ES-I3 (cell line): ENCODE measurements around the gene TSHR.
A peak's percentile ranks its signal among the peaks of the same experiment; 100 is the strongest.
"Not testable (repeated sequence)": the region's sequence is repeated elsewhere in the genome, so short reads cannot be mapped to it uniquely, and the experiment has no call there.

Source experiments
- H3K36me3 ChIP-seq: 2 replicates; pipeline ENCODE4 v1.6.1; 2013; ENCODE audit warnings: mild to moderate bottlenecking, low read length, control low read depth, moderate library complexity; ENCODE audit not compliant: insufficient read depth
- H3K4me1 ChIP-seq: 2 replicates; pipeline ENCODE4 v1.6.1; 2013; ENCODE audit warnings: mild to moderate bottlenecking, control low read depth, low read length; ENCODE audit not compliant: insufficient read depth
- H3K9ac ChIP-seq: 2 replicates; pipeline ENCODE4 v1.6.1; 2013; ENCODE audit warnings: low read depth, mild to moderate bottlenecking, low read length, moderate library complexity
- H3K9me3 ChIP-seq: 2 replicates; pipeline ENCODE4 v1.6.1; 2013; ENCODE audit warnings: mild to moderate bottlenecking, low read length, moderate library complexity; ENCODE audit not compliant: control insufficient read depth, insufficient read depth

TSHR gene

DNA sequence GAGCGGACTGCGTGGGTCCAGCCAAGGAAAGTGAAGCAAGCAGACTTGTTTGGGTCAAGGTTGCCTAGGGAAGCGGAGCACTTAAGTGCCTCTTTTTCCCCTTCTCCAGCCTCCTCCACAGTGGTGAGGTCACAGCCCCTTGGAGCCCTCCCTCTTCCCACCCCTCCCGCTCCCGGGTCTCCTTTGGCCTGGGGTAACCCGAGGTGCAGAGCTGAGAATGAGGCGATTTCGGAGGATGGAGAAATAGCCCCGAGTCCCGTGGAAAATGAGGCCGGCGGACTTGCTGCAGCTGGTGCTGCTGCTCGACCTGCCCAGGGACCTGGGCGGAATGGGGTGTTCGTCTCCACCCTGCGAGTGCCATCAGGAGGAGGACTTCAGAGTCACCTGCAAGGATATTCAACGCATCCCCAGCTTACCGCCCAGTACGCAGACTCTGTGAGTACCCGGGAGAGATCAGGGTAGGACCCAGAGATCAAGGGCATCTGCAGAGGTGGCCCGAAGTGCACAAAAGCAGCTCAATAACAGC, at the start of gene TSHR:
Gene TSHR (plus strand): TSS at position 206 of the 526 bp plus-strand sequence. CDS start 60 bp downstream, at position 266.
- Histone ChIP-seq H3K36me3 (no peaks in the 10 kb centered on the region), H3K9me3 (no peaks in the 10 kb centered on the region), H3K4me1 (no peaks in the 10 kb centered on the region), H3K9ac (peak within 1 kb of the TSS; percentile 48)

GRCh38 chr14:80906336-80906735, 49.1 kb upstream of the TSHR start:
- peaks cover 2% of the 10 kb centered on the region; the same call in 1 of the 2 replicates for H3K36me3 ChIP-seq
- no peaks in the 10 kb centered on the region for H3K4me1 ChIP-seq
- H3K9ac ChIP-seq, result no peak overlapping the region
- no peaks in the 10 kb centered on the region for H3K9me3 ChIP-seq

- H3K4me1 ChIP-seq, result no peaks in the 10 kb centered on the region
- H3K9me3 ChIP-seq, result no peaks in the 10 kb centered on the region
- peaks cover 2% of the 10 kb centered on the region; the same call in 1 of the 2 replicates for H3K36me3 ChIP-seq
- no peak overlapping the region for H3K9ac ChIP-seq
Measured at GRCh38 chr14:80906946-80907345, 48.5 kb upstream of the TSHR start.

DNA sequence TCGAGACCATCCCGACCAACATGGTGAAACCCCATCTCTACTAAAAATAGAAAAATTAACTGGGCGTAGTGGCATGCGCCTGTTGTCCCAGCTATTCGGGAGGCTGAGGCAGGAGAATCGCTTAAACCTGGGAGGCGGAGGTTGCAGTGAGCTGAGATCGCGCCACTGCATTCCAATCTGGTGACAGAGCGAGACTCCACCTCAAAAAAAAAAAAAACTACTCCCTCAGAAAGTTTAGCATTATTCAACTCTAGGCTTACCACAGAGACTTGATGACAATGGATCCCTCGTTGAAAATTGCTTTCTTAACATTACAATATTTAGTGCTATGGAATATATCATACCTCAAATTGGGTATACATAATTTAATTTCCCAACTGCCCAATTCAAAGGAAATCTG, 43.4 kb upstream of the TSHR start:
- H3K9me3 ChIP-seq, H3K9ac ChIP-seq, H3K36me3 ChIP-seq: not testable (repeated sequence)

DNA sequence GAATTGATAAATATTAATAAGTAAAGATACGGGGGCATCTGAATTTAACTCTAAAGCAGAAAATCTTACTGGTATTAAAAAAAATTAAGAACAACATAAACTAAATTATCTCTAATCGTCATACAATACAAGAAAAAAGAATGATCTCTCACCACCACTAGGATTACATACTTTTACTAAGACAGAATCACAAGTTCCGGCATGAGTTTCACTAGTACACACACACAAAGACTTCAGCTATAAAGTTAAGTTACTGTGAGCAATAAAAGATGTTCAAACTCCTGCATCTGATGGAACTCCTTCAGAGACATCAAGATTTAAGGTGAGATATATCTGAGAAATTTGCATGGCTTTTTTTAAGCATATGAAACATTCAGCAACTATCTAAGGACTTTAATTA, 35.8 kb upstream of the TSHR start:
- no peaks in the 10 kb centered on the region for H3K4me1 ChIP-seq
- H3K36me3 ChIP-seq, result no peaks in the 10 kb centered on the region
- no peaks in the 10 kb centered on the region for H3K9me3 ChIP-seq
- H3K9ac ChIP-seq, result no peak overlapping the region

More for the DNA sequence above, 43.4 kb upstream of the TSHR start:
- H3K4me1 ChIP-seq, result not testable (repeated sequence)

DNA sequence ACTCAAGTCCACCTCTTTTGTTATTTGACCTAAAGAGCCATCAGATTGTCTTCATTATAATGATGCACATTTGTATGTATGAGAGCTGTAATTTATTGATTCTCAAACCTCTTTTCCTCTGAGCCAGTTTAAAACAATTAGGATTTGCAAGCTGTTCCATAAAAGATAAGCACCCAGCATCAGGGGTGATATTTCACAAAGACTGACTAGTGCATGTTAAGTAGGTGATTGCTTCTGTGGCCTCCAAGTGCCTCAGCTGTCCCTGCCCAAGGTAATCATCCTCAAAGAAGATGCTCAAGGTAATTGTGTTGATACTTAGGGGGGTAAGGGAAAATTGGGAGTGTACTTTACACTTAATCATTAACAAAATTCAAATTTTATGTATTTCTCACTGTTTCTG, 32.1 kb upstream of the TSHR start:
- Histone ChIP-seq H3K9ac (no peak overlapping the region), H3K9me3 (no peaks in the 10 kb centered on the region), H3K36me3 (no peaks in the 10 kb centered on the region), H3K4me1 (no peaks in the 10 kb centered on the region)

GRCh38 chr14:80924365-80925103, 30.9 kb upstream of the TSHR start:
- Histone ChIP-seq H3K36me3 (no peaks in the 10 kb centered on the region), H3K9ac (no peak overlapping the region), H3K9me3 (no peaks in the 10 kb centered on the region), H3K4me1 (no peaks in the 10 kb centered on the region)

DNA sequence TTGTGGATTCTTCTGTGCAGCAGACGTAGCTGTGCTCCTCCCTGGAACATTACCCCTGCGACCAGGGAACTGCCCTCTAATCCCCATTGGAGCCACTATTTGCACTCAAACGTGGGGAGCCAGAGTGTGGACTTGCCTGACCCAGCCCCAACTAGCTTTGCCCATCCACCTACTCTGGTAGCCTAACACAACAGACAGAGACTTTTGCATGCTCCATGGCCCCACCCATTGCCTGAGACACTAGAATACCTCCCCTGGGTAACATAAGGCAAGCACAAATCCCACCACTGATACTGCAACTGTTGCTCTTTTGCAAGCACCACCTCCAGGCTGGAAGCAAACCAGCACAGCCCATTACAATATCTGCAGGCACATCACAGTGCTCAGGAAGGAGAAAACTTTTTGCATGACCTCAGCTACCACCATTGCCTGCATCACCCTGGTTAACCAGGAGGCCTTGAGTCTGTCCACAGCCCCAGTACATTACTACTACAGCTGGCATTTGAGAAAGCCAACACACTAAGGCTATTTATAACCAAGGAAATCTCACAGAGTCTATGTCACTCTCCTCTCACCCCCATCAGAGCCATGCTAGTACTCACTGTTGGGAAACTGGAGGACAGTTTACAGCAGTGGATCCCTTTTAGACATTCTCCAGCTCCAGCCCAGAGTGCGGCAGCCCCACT, 28.9 kb upstream of the TSHR start:
- no peaks in the 10 kb centered on the region for H3K4me1 ChIP-seq
- no peak overlapping the region for H3K9ac ChIP-seq
- H3K9me3 ChIP-seq, result no peaks in the 10 kb centered on the region
- no peaks in the 10 kb centered on the region for H3K36me3 ChIP-seq

DNA sequence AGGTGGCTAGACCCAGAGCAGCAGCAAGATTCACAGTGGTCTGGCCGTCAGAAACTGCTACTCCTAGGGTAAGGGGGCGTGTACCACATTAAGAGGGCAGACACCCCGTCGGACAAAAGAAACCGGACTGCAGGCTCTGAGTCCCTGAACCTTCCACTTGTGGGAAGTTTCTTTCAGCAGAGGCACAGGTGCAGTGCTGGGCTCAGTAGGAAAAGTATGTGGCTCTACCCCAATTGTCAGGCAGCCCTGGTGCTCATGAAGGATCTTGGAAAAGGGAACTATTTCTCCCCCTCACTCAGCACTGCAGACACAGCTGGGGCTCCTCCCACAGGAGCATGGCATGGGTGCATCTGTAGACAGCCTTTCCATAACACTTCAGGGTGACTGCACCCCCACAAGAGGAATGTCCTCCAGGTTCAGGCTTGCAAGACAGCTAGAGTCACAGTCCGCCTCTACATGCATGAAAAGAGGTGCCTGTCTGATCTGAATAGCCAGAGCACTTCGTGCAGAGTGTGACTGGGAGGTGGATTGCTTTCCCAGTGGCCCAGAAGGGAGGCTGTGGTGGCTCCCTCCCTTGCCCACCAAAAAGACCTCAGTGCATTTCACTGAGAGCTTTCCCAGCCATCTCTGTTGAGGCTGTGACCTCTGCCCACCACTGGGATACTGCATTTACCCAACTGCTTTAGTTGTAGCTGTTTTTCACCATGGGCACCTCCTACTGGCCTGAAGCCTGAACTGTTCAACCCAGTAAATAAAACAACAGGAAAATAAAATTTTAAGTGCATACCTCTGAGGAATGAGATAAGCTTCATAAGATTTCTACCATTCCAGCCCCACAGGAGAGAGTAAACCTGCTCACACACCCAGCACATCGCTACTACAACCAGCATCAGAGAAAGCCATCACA, 28.1 kb upstream of the TSHR start:
- no peaks in the 10 kb centered on the region for H3K36me3 ChIP-seq
- no peaks in the 10 kb centered on the region for H3K9me3 ChIP-seq
- no peak overlapping the region for H3K9ac ChIP-seq
- H3K4me1 ChIP-seq, result no peaks in the 10 kb centered on the region

DNA sequence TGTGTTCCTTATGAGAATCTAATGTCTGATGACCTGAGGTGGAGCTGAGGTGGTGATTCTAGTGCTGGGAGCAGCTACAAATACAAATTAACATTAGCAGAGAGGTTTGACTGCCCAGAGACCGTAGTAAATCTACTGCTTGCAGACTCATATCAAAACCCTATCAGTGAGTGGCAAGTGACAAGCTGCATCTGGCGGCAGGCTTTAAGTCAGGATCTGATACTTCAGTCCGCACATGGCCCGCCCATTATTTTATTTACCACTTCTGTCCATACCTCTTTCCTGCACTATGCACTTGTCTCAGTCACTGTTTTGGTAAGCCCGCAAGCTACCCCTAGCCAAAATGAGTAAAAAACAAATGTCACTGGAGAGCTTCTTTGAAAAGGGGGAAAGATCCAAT, 25.3 kb upstream of the TSHR start:
- no peak overlapping the region for H3K9ac ChIP-seq
- H3K4me1 ChIP-seq, result no peaks in the 10 kb centered on the region
- H3K9me3 ChIP-seq, result no peaks in the 10 kb centered on the region
- H3K36me3 ChIP-seq, result no peaks in the 10 kb centered on the region

- Histone ChIP-seq H3K4me1 (no peaks in the 10 kb centered on the region), H3K9me3 (no peaks in the 10 kb centered on the region), H3K9ac (no peak overlapping the region), H3K36me3 (no peaks in the 10 kb centered on the region)
Measured at GRCh38 chr14:80930836-80931389, 24.5 kb upstream of the TSHR start.

- Histone ChIP-seq H3K4me1 (no peaks in the 10 kb centered on the region), H3K36me3 (no peaks in the 10 kb centered on the region), H3K9ac (no peak overlapping the region)
Measured at GRCh38 chr14:80933282-80933681, 22.1 kb upstream of the TSHR start.

GRCh38 chr14:80933686-80934085, 21.7 kb upstream of the TSHR start:
- H3K9ac ChIP-seq, result no peak overlapping the region

More at GRCh38 chr14:80933282-80933681, 22.1 kb upstream of the TSHR start:
- no peaks in the 10 kb centered on the region for H3K9me3 ChIP-seq

DNA sequence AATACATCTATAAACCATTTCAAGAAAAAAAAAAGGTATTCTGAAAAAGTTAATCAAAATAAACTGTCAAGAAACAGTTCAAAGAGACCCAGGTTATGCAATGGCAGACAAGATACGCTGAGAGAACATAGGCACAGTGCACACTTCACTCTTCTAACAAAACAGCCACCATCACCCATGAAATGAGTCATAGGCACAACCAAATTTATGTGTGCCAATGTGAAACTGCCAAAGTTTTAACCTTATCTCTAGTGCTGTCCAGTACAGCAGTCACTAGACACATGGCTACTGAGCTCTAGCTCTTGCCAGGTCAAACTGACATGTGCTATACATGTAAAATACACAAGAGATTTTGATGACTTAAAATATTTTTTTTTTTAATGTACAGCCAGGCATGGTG, 15.3 kb upstream of the TSHR start:
- peak overlapping the region; percentile 69; the same call in 1 of the 2 replicates for H3K9ac ChIP-seq
- no peaks in the 10 kb centered on the region for H3K9me3 ChIP-seq
- H3K4me1 ChIP-seq, result no peaks in the 10 kb centered on the region
- H3K36me3 ChIP-seq, result no peaks in the 10 kb centered on the region

More at GRCh38 chr14:80933686-80934085, 21.7 kb upstream of the TSHR start:
- Histone ChIP-seq H3K4me1 (no peaks in the 10 kb centered on the region), H3K36me3 (no peaks in the 10 kb centered on the region), H3K9me3 (no peaks in the 10 kb centered on the region)
